ENCODE measurements around the gene GAK. TPM values are rescaled to one million over a fixed set of nuclear protein-coding genes. Genes with fewer than 3 reads are reported as not detected.

The GAK gene
- total and polyA plus RNA-seq, 2 of the 4 experiments (the other 2 are of a cell fraction), result 45.1 to 133 TPM

DNA sequence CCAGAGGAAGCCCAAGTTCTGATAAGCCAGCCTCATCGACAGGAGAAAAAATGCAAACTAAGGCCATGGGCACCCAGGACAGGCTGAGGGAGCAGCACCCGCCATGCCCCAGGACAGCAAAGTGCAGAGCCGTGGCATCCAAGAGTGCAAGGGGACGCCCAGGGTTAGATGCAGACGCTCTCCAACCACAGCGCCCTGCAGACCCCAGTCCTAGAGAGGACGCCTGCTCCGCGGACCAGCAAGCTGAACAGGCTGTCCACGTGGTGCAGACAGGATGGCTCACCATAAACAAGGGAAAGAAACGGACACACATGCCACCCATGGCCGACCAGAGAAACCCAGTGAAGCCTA, 32.6 kb downstream of the GAK start:
- DNase-seq, result no peak
- H2AFZ ChIP-seq (replicated peaks; ENCODE audit: low read length, poor library complexity), result no peak overlapping the region
- POLR2A ChIA-PET (ENCODE audit: unreplicated experiment), result no interaction called here
- H2BK15ac ChIP-seq (ENCODE audit: low read depth, low read length), result no peak overlapping the region
- H4K20me1 ChIP-seq (ENCODE audit: insufficient read depth, low read length), result peaks cover 22% of the 10 kb centered on the region
- no peak overlapping the region for H3K9ac ChIP-seq (ENCODE audit: low read depth, low read length)
- no peak overlapping the region for H2AK5ac ChIP-seq (ENCODE audit: low read depth, low read length)
- no peak overlapping the region for H3K27ac ChIP-seq (ENCODE audit: insufficient read depth, low read length)
- H3K79me1 ChIP-seq (ENCODE audit: low read depth in 1 of 2, low read length in 2 of 2), result peaks cover 10 to 54% of the 10 kb centered on the region in 2 experiments; a peak in 2 of 4 replicates
- no peak overlapping the region for H3K4me2 ChIP-seq (ENCODE audit: low read depth, low read length)
- WGBS, 2 experiments (ENCODE audit: extremely low coverage in 2 of 2, insufficient read length in 1 of 2), result 88% methylated on average over 6 of the region's 12 CpGs; no CpG with 5 or more reads in 1 of the 2 experiments
- H2BK120ac ChIP-seq (ENCODE audit: low read depth, low read length), result no peak overlapping the region
- TF ChIP-seq RFX5 (IDR thresholded peaks at IDR 0.05; ENCODE audit: low read depth, low read length) (no peak), RAD21 (IDR thresholded peaks at IDR 0.05; ENCODE audit: low read length) (no peak), MAFK (IDR thresholded peaks at IDR 0.05; ENCODE audit: low read depth, low read length) (no peak), CHD1 (IDR thresholded peaks at IDR 0.05; ENCODE audit: low read depth, low read length) (no peak), RCOR1 (IDR thresholded peaks at IDR 0.05; ENCODE audit: insufficient replicate concordance, low read length) (no peak), FOS (IDR thresholded peaks at IDR 0.05; ENCODE audit: low read depth, low read length) (no peak)
- TF ChIP-seq, protein P1, sequence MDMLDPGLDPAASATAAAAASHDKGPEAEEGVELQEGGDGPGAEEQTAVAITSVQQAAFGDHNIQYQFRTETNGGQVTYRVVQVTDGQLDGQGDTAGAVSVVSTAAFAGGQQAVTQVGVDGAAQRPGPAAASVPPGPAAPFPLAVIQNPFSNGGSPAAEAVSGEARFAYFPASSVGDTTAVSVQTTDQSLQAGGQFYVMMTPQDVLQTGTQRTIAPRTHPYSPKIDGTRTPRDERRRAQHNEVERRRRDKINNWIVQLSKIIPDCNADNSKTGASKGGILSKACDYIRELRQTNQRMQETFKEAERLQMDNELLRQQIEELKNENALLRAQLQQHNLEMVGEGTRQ (IDR thresholded peaks at IDR 0.05; ENCODE audit: low read depth, low read length), result no peak
- TF ChIP-seq, protein P2, sequence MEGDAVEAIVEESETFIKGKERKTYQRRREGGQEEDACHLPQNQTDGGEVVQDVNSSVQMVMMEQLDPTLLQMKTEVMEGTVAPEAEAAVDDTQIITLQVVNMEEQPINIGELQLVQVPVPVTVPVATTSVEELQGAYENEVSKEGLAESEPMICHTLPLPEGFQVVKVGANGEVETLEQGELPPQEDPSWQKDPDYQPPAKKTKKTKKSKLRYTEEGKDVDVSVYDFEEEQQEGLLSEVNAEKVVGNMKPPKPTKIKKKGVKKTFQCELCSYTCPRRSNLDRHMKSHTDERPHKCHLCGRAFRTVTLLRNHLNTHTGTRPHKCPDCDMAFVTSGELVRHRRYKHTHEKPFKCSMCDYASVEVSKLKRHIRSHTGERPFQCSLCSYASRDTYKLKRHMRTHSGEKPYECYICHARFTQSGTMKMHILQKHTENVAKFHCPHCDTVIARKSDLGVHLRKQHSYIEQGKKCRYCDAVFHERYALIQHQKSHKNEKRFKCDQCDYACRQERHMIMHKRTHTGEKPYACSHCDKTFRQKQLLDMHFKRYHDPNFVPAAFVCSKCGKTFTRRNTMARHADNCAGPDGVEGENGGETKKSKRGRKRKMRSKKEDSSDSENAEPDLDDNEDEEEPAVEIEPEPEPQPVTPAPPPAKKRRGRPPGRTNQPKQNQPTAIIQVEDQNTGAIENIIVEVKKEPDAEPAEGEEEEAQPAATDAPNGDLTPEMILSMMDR (conservative IDR thresholded peaks at IDR 0.05; ENCODE audit: low read depth, low read length), result no peak
- no peaks in the 10 kb centered on the region for H3K4me1 ChIP-seq (ENCODE audit: control insufficient read depth, insufficient read depth, low read length)
- H3K27me3 ChIP-seq (ENCODE audit: control insufficient read depth, insufficient read depth, low read length), result no peaks in the 10 kb centered on the region
- H2BK5ac ChIP-seq (ENCODE audit: low read depth, low read length, poor library complexity, severe bottlenecking), result no peak overlapping the region
- CTCF ChIA-PET, result no interaction called here
- H4K5ac ChIP-seq (ENCODE audit: low read depth, low read length), result no peak overlapping the region
- no peak overlapping the region for H2AK9ac ChIP-seq (replicated peaks; ENCODE audit: low read depth, low read length, poor library complexity)
- in situ Hi-C loops (cut with MboI; ENCODE audit: low sequenced_read_pairs), result no loop called here
- H3K9me1 ChIP-seq (ENCODE audit: insufficient read depth, low read length), result no peaks in the 10 kb centered on the region
- H3K4ac ChIP-seq (ENCODE audit: low read depth, low read length), result no peak overlapping the region
- dilution Hi-C loops (cut with HindIII; ENCODE audit: low sequenced_read_pairs, unreplicated experiment), result no loop called here
- H4K8ac ChIP-seq (ENCODE audit: low read depth in 2 of 2, low read length in 2 of 2), result no peak overlapping the region
- no peaks in the 10 kb centered on the region for H3K9me3 ChIP-seq (ENCODE audit: control insufficient read depth, insufficient read depth, low read length)
- no peak overlapping the region for H4K91ac ChIP-seq (ENCODE audit: insufficient read depth, low read depth, low read length)
- H3K56ac ChIP-seq (ENCODE audit: extremely low read depth, insufficient read depth, low read length), result no peak overlapping the region
- intact Hi-C loops (cut with micrococcal nuclease), result no loop called here
- H3K4me3 ChIP-seq (ENCODE audit: insufficient read depth, low read depth, low read length), result no peak overlapping the region
- no peak overlapping the region for H3K14ac ChIP-seq (replicated peaks; ENCODE audit: low read depth, low read length)
- no peak for ATAC-seq (ENCODE audit: low read depth)
- no peak overlapping the region for H3K23ac ChIP-seq (ENCODE audit: low read depth, low read length)
- H3K36me3 ChIP-seq (ENCODE audit: control insufficient read depth, insufficient read depth, low read length), result peaks cover 54% of the 10 kb centered on the region
- H3K18ac ChIP-seq (ENCODE audit: low read depth, low read length), result no peak overlapping the region
- BruUV-seq (replicated peaks), result no TSS peak
- no peak overlapping the region for H2BK20ac ChIP-seq (ENCODE audit: low read depth, low read length)

All from IMR-90 (cell line).